ENCODE measurements around the gene TMEM156. TPM values are rescaled to one million over a fixed set of nuclear protein-coding genes. Genes with fewer than 3 reads are reported as not detected.

TMEM156 gene
- total and polyA plus RNA-seq, 10 of the 15 experiments (the other 5 are each of a cell fraction or from before 2014, with no cell fraction given) = 20.8 to 48.3 (median 32.7) TPM

DNA sequence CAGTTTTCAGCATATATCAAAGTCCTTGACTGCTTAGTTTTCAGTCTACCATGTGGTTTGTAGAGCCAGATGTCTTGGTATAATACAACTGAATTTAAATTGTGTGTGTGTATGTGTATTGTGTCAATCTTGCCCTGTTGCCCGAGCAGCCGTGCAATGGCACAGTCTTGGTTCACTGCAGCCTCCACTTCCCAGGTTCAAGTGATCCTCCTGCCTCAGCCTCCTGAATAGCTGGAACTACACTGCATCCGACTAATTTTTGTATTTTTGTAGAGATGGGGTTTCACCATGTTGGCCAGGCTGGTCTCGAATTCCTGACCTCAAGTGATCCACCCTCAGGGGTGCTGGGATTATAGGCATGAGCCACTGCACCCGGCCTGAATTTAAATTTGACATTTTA, 23.8 kb upstream of the TMEM156 start:
- no TSS peak for BruUV-seq (replicated peaks)
- H4K20me1 ChIP-seq (ENCODE audit: control insufficient read depth, insufficient read depth) = no peaks in the 10 kb centered on the region
- no peak for ATAC-seq
- H3K4me3 ChIP-seq = no peak overlapping the region
- TF ChIP-seq RCOR1 (conservative IDR thresholded peaks at IDR 0.05; ENCODE audit: low read depth, low read length) = no peak
- no peak overlapping the region for H2AFZ ChIP-seq (ENCODE audit: control insufficient read depth, low read depth, low read length)
- POLR2A ChIA-PET = interaction anchor here (1.2 kb wide), 1 partner anchor 12 kb away, joined by 3 read pairs; no protein-coding TSS in a partner anchor
- H3K79me2 ChIP-seq (ENCODE audit: control insufficient read depth, insufficient read depth, low read length) = peaks cover 18% of the 10 kb centered on the region
- CTCF ChIA-PET = no interaction called here
- WGBS (ENCODE audit: insufficient coverage, insufficient replicate concordance, low lambda C conversion rate, missing lambda C conversion rate) = 93% methylated on average over 5 of the region's 5 CpGs
- RAD21 ChIA-PET (ENCODE audit: unreplicated experiment) = interaction anchor here (0.9 to 1.5 kb wide), 2 partner anchors 12 to 26 kb away, joined by 3 to 4 read pairs; no protein-coding TSS in a partner anchor
- H3K36me3 ChIP-seq (ENCODE audit: control insufficient read depth in 2 of 2, insufficient read depth in 2 of 2, low read length in 1 of 2) = no peaks in the 10 kb centered on the region
- SMC1A ChIA-PET (ENCODE audit: uncharacterized antibody, unreplicated experiment) = interaction anchor here (1.2 to 6.7 kb wide), 2 partner anchors 7 to 154 kb away, joined by 6 to 52 read pairs; no protein-coding TSS in a partner anchor
- no peaks in the 10 kb centered on the region for H3K9me3 ChIP-seq (replicated peaks; ENCODE audit: control insufficient read depth, insufficient read depth, low read length)
- FAIRE-seq = no peak
- in situ Hi-C loops (cut with MboI) (no loop called here), intact Hi-C loops (cut with micrococcal nuclease; ENCODE audit: unreplicated experiment) (no loop called here)
- no peaks in the 10 kb centered on the region for H3K27me3 ChIP-seq (replicated peaks in 1 of 2; ENCODE audit: control insufficient read depth in 2 of 2, insufficient read depth in 2 of 2, low read length in 1 of 2)
- H3K4me1 ChIP-seq (ENCODE audit: control insufficient read depth, insufficient read depth, low read length) = no peaks in the 10 kb centered on the region; the same call in 1 of the 2 replicates
- no peak overlapping the region for H3K27ac ChIP-seq (ENCODE audit: control insufficient read depth, insufficient read depth)
- no peak overlapping the region for H3K4me2 ChIP-seq (ENCODE audit: control insufficient read depth, insufficient read depth)
- no peak for DNase-seq (ENCODE audit: low read depth, low spot score)
- H3K9ac ChIP-seq (ENCODE audit: control insufficient read depth, insufficient read depth, low read length) = no peak overlapping the region

DNA sequence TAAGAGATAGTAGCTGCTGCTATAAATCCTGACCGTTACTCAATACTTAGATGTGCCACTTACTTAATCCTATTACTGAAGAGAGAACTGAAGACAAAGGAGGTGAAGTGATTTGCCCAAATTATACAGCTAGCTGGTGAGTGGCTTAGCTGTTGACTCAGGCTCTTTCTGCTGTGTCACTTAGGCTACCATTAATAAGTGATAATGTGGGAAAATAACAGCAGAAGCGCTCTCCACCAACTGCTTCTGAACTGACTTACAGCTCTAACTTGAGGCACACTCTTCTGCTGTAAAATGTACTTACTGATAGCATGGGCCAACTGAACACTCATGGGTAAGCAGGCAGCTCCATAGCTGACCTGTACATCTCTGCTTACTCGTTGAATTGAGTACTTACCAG, 22.3 kb upstream of the TMEM156 start:
- intact Hi-C loops (cut with micrococcal nuclease; ENCODE audit: unreplicated experiment) = no loop called here
- POLR2A ChIA-PET = interaction anchor here (0.5 to 0.9 kb wide), 3 partner anchors 23 to 532 kb away, joined by 3 read pairs; no protein-coding TSS in a partner anchor
- Histone ChIP-seq H3K36me3 (ENCODE audit: control insufficient read depth in 2 of 2, insufficient read depth in 2 of 2, low read length in 1 of 2) (no peaks in the 10 kb centered on the region), H3K27me3 (replicated peaks in 1 of 2; ENCODE audit: control insufficient read depth in 2 of 2, insufficient read depth in 2 of 2, low read length in 1 of 2) (no peaks in the 10 kb centered on the region), H3K9ac (ENCODE audit: control insufficient read depth, insufficient read depth, low read length) (no peak overlapping the region), H4K20me1 (ENCODE audit: control insufficient read depth, insufficient read depth) (no peaks in the 10 kb centered on the region), H3K9me3 (replicated peaks; ENCODE audit: control insufficient read depth, insufficient read depth, low read length) (no peaks in the 10 kb centered on the region), H3K4me3 (no peak overlapping the region), H3K4me2 (ENCODE audit: control insufficient read depth, insufficient read depth) (no peak overlapping the region), H3K4me1 (ENCODE audit: control insufficient read depth, insufficient read depth, low read length) (no peaks in the 10 kb centered on the region; the same call in 1 of the 2 replicates), H2AFZ (ENCODE audit: control insufficient read depth, low read depth, low read length) (no peak overlapping the region), H3K27ac (ENCODE audit: control insufficient read depth, insufficient read depth) (no peak overlapping the region), H3K79me2 (ENCODE audit: control insufficient read depth, insufficient read depth, low read length) (peaks cover 25% of the 10 kb centered on the region)
- FAIRE-seq (no peak), DNase-seq (ENCODE audit: low read depth, low spot score) (no peak), ATAC-seq (peak; percentile 39)
- SMC1A ChIA-PET (ENCODE audit: uncharacterized antibody, unreplicated experiment) = interaction anchor here (0.9 to 2.5 kb wide), 7 partner anchors 8 to 403 kb away, joined by 3 to 7 read pairs (median 3); no protein-coding TSS in a partner anchor
- in situ Hi-C loops (cut with MboI) = no loop called here
- no TSS peak for BruUV-seq (replicated peaks)
- RAD21 ChIA-PET (ENCODE audit: unreplicated experiment) = interaction anchor here (0.8 to 2.2 kb wide), 6 partner anchors 8 to 151 kb away, joined by 3 to 8 read pairs (median 3); no protein-coding TSS in a partner anchor
- CTCF ChIA-PET = interaction anchor here (1.0 to 1.8 kb wide), 4 partner anchors 14 to 81 kb away, joined by 3 to 5 read pairs (median 4); no protein-coding TSS in a partner anchor
- 95% methylated on average over 3 of the region's 3 CpGs for WGBS (ENCODE audit: insufficient coverage, insufficient replicate concordance, low lambda C conversion rate, missing lambda C conversion rate)
- TF ChIP-seq ZNF24 (IDR thresholded peaks at IDR 0.05) (no peak), NR2C2 (IDR thresholded peaks at IDR 0.05; ENCODE audit: borderline replicate concordance, control insufficient read depth, insufficient read length, low read depth) (no peak), FOS (IDR thresholded peaks at IDR 0.05; ENCODE audit: borderline replicate concordance, extremely low read depth, insufficient read length) (no peak), SMARCA5 (IDR thresholded peaks at IDR 0.05) (no peak), ESRRA (IDR thresholded peaks at IDR 0.05; ENCODE audit: low read length) (no peak), CBFB (IDR thresholded peaks at IDR 0.05; ENCODE audit: low read depth) (no peak), NFYB (IDR thresholded peaks at IDR 0.05; ENCODE audit: insufficient read depth, low read depth, low read length) (no peak)
- TF ChIP-seq, protein P1, sequence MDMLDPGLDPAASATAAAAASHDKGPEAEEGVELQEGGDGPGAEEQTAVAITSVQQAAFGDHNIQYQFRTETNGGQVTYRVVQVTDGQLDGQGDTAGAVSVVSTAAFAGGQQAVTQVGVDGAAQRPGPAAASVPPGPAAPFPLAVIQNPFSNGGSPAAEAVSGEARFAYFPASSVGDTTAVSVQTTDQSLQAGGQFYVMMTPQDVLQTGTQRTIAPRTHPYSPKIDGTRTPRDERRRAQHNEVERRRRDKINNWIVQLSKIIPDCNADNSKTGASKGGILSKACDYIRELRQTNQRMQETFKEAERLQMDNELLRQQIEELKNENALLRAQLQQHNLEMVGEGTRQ (IDR thresholded peaks at IDR 0.05; ENCODE audit: borderline replicate concordance, low read depth, low read length) = no peak
- TF ChIP-seq, protein P2, sequence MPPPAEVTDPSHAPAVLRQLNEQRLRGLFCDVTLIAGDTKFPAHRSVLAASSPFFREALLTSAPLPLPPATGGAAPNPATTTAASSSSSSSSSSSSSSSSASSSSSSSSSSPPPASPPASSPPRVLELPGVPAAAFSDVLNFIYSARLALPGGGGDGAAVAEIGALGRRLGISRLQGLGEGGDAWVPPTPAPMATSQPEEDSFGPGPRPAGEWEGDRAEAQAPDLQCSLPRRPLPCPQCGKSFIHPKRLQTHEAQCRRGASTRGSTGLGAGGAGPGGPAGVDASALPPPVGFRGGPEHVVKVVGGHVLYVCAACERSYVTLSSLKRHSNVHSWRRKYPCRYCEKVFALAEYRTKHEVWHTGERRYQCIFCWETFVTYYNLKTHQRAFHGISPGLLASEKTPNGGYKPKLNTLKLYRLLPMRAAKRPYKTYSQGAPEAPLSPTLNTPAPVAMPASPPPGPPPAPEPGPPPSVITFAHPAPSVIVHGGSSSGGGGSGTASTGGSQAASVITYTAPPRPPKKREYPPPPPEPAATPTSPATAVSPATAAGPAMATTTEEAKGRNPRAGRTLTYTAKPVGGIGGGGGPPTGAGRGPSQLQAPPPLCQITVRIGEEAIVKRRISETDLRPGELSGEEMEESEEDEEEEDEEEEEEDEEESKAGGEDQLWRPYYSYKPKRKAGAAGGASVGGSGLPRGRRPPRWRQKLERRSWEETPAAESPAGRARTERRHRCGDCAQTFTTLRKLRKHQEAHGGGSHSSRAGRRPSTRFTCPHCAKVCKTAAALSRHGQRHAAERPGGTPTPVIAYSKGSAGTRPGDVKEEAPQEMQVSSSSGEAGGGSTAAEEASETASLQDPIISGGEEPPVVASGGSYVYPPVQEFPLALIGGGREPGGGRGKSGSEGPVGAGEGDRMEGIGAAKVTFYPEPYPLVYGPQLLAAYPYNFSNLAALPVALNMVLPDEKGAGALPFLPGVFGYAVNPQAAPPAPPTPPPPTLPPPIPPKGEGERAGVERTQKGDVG (CRISPR knock-in tag; IDR thresholded peaks at IDR 0.05) = no peak
- TF ChIP-seq, protein P3, sequence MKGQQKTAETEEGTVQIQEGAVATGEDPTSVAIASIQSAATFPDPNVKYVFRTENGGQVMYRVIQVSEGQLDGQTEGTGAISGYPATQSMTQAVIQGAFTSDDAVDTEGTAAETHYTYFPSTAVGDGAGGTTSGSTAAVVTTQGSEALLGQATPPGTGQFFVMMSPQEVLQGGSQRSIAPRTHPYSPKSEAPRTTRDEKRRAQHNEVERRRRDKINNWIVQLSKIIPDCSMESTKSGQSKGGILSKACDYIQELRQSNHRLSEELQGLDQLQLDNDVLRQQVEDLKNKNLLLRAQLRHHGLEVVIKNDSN (IDR thresholded peaks at IDR 0.05; ENCODE audit: borderline replicate concordance, extremely low read length, insufficient read depth, low read depth, low read length) = no peak

Measured in GM12878 (cell line).